ENCODE results near the gene DPY19L3.
"Not testable (repeated sequence)": the region's sequence is repeated elsewhere in the genome, so short reads cannot be mapped to it uniquely, and the experiment has no call there.

Gene DPY19L3

GRCh38 chr19:32442650-32443049 lies 37.1 kb downstream of the DPY19L3 start:
- DNase-seq (ENCODE audit: low read depth in 2 of 2) = no peak

GRCh38 chr19:32447534-32447933 lies 42.0 kb downstream of the DPY19L3 start:
- not testable (repeated sequence) for DNase-seq (ENCODE audit: low read depth in 2 of 2)

- DNase-seq (ENCODE audit: low read depth in 2 of 2) = no peak
Observed at GRCh38 chr19:32448026-32448425, 42.5 kb downstream of the DPY19L3 start.

GRCh38 chr19:32450217-32450616 lies 44.6 kb downstream of the DPY19L3 start:
- no peak for DNase-seq (ENCODE audit: low read depth in 2 of 2)

- no peak for DNase-seq (ENCODE audit: low read depth in 2 of 2)
Observed at GRCh38 chr19:32453736-32454135, 48.2 kb downstream of the DPY19L3 start.

GRCh38 chr19:32456406-32456805 lies 50.8 kb downstream of the DPY19L3 start:
- no peak for DNase-seq (ENCODE audit: low read depth in 2 of 2)

- no peak for DNase-seq (ENCODE audit: low read depth in 2 of 2)
Observed at GRCh38 chr19:32457571-32458158, 52.1 kb downstream of the DPY19L3 start.

GRCh38 chr19:32458500-32459123 lies 53.0 kb downstream of the DPY19L3 start:
- no peak for DNase-seq (ENCODE audit: low read depth in 2 of 2)

GRCh38 chr19:32459204-32459865 lies 53.8 kb downstream of the DPY19L3 start:
- DNase-seq (ENCODE audit: low read depth in 2 of 2) = no peak

- DNase-seq (ENCODE audit: low read depth in 2 of 2) = no peak
Observed at GRCh38 chr19:32460476-32460875, 54.9 kb downstream of the DPY19L3 start.

- no peak for DNase-seq (ENCODE audit: low read depth in 2 of 2)
Observed at GRCh38 chr19:32464279-32464678, 58.7 kb downstream of the DPY19L3 start.

- no peak for DNase-seq (ENCODE audit: low read depth in 2 of 2)
Observed at GRCh38 chr19:32465176-32465575, 59.6 kb downstream of the DPY19L3 start.

- no peak for DNase-seq (ENCODE audit: low read depth in 2 of 2)
Observed at GRCh38 chr19:32469795-32470194, 64.2 kb downstream of the DPY19L3 start.

GRCh38 chr19:32471095-32471494 lies 65.5 kb downstream of the DPY19L3 start:
- DNase-seq (ENCODE audit: low read depth in 2 of 2) = no peak

- no peak for DNase-seq (ENCODE audit: low read depth in 2 of 2)
Observed at GRCh38 chr19:32471811-32472210, 66.2 kb downstream of the DPY19L3 start.

GRCh38 chr19:32475141-32476031 lies 69.8 kb downstream of the DPY19L3 start:
- DNase-seq (ENCODE audit: low read depth in 2 of 2) = no peak

- no peak for DNase-seq (ENCODE audit: low read depth in 2 of 2)
Observed at GRCh38 chr19:32476032-32476350, 70.4 kb downstream of the DPY19L3 start.

GRCh38 chr19:32480321-32480720 lies 74.8 kb downstream of the DPY19L3 start:
- no peak for DNase-seq (ENCODE audit: low read depth in 2 of 2)

GRCh38 chr19:32483574-32483973 lies 78.0 kb downstream of the DPY19L3 start:
- no peak for DNase-seq (ENCODE audit: low read depth in 2 of 2)

GRCh38 chr19:32489971-32490370 lies 84.4 kb downstream of the DPY19L3 start:
- no peak for DNase-seq (ENCODE audit: low read depth in 2 of 2)

- no peak for DNase-seq (ENCODE audit: low read depth in 2 of 2)
Observed at GRCh38 chr19:32497391-32497790, 91.8 kb downstream of the DPY19L3 start.

GRCh38 chr19:32498648-32499200 lies 93.2 kb downstream of the DPY19L3 start:
- DNase-seq (ENCODE audit: low read depth in 2 of 2) = no peak

Data from stimulated activated CD4-positive, alpha-beta T cell treated with anti-CD3 and anti-CD28 coated beads, Interleukin-15, amount 100 ng/mL, for 48 hours (primary cell).